Ishikawa (cell line): ENCODE results near the gene IL1RL2.

Experiments used
- CEBPB ChIP-seq: IDR thresholded peaks from 2 replicates; pipeline ENCODE4 v1.6.1; 2012
- CREB1 ChIP-seq: IDR thresholded peaks from 2 replicates; pipeline ENCODE4 v1.6.1; 2012; ENCODE audit warnings: low read depth
- EGR1 ChIP-seq: IDR thresholded peaks from 2 replicates; pipeline ENCODE4 v1.6.1; 2012
- EP300 ChIP-seq: IDR thresholded peaks from 2 replicates; pipeline ENCODE4 v1.6.1; 2012; ENCODE audit warnings: borderline replicate concordance
- FOXM1 ChIP-seq: IDR thresholded peaks from 2 replicates; pipeline ENCODE4 v1.6.1; 2012; ENCODE audit warnings: low read depth, borderline replicate concordance
- NFIC ChIP-seq: IDR thresholded peaks from 2 replicates; pipeline ENCODE4 v1.6.1; 2012
- RAD21 ChIP-seq: IDR thresholded peaks from 2 replicates; pipeline ENCODE4 v1.6.1; 2012; ENCODE audit warnings: low read depth
- TAF1 ChIP-seq: IDR thresholded peaks from 2 replicates; pipeline ENCODE4 v1.6.1; 2012; ENCODE audit warnings: low read depth, mild to moderate bottlenecking
- TCF12 ChIP-seq: IDR thresholded peaks from 2 replicates; pipeline ENCODE4 v1.6.1; 2012; ENCODE audit warnings: low read depth
- TEAD4 ChIP-seq: IDR thresholded peaks from 2 replicates; pipeline ENCODE4 v1.6.1; 2012
- YY1 ChIP-seq: IDR thresholded peaks from 2 replicates; pipeline ENCODE4 v1.6.1; 2012; ENCODE audit warnings: low read depth
- ZBTB7A ChIP-seq: IDR thresholded peaks from 2 replicates; pipeline ENCODE4 v1.6.1; 2012; ENCODE audit warnings: low read depth
- TF ChIP-seq, protein P1 (sequence below): IDR thresholded peaks from 2 replicates; pipeline ENCODE4 v1.6.1; 2012
- TF ChIP-seq, protein P2 (sequence below): IDR thresholded peaks from 2 replicates; pipeline ENCODE4 v1.6.1; 2012
- TF ChIP-seq, protein P3 (sequence below): IDR thresholded peaks from 2 replicates; pipeline ENCODE4 v1.6.1; 2012; ENCODE audit warnings: low read depth, mild to moderate bottlenecking

IL1RL2 gene

DNA sequence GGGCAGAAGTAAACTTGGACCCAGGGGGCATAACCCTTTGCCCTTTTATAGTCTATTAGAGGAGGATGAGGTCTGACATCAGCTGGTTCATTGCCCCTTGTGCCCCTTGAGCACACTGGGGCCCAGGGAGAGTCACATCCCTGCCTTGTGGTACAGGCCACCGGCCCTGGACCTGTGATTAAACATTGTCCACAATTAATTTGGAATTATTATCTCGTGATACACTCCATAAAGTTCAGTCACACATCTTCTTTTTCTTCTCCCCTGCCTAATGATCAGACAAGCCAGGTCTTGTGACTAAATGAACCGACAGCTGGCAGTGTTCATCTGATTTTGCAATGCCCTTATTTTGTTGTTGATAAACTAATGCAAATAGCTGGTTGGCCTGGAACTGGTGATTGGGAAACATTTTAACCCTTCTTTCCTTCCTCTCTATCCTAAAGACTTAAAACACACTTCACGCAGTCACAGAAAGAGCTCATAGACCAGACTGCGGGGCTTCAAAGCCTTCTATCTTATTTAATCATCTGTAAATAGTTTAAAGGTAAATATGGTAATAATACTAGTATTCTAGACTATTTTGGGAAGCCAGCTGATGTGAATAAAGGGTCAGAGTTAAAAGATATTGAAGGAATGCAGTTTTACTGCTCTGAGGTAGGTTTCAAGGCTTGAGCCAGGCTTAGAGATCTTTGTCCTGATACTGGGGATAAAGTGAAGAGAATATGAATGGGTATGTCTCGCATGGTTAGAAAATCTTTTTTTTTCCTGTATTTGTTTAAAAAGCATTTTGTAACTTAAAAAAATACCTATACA is 30.9 kb upstream of the IL1RL2 start:
- TF ChIP-seq EGR1 (no peak), ZBTB7A (no peak), FOXM1 (no peak), YY1 (no peak), TAF1 (no peak), CEBPB (no peak), EP300 (no peak), RAD21 (no peak), NFIC (no peak), TEAD4 (no peak), CREB1 (no peak), TCF12 (no peak)
- TF ChIP-seq, protein P1, sequence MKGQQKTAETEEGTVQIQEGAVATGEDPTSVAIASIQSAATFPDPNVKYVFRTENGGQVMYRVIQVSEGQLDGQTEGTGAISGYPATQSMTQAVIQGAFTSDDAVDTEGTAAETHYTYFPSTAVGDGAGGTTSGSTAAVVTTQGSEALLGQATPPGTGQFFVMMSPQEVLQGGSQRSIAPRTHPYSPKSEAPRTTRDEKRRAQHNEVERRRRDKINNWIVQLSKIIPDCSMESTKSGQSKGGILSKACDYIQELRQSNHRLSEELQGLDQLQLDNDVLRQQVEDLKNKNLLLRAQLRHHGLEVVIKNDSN, result no peak
- TF ChIP-seq, protein P2, sequence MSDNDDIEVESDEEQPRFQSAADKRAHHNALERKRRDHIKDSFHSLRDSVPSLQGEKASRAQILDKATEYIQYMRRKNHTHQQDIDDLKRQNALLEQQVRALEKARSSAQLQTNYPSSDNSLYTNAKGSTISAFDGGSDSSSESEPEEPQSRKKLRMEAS, result no peak
- TF ChIP-seq, protein P3, sequence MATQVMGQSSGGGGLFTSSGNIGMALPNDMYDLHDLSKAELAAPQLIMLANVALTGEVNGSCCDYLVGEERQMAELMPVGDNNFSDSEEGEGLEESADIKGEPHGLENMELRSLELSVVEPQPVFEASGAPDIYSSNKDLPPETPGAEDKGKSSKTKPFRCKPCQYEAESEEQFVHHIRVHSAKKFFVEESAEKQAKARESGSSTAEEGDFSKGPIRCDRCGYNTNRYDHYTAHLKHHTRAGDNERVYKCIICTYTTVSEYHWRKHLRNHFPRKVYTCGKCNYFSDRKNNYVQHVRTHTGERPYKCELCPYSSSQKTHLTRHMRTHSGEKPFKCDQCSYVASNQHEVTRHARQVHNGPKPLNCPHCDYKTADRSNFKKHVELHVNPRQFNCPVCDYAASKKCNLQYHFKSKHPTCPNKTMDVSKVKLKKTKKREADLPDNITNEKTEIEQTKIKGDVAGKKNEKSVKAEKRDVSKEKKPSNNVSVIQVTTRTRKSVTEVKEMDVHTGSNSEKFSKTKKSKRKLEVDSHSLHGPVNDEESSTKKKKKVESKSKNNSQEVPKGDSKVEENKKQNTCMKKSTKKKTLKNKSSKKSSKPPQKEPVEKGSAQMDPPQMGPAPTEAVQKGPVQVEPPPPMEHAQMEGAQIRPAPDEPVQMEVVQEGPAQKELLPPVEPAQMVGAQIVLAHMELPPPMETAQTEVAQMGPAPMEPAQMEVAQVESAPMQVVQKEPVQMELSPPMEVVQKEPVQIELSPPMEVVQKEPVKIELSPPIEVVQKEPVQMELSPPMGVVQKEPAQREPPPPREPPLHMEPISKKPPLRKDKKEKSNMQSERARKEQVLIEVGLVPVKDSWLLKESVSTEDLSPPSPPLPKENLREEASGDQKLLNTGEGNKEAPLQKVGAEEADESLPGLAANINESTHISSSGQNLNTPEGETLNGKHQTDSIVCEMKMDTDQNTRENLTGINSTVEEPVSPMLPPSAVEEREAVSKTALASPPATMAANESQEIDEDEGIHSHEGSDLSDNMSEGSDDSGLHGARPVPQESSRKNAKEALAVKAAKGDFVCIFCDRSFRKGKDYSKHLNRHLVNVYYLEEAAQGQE, result no peak

DNA sequence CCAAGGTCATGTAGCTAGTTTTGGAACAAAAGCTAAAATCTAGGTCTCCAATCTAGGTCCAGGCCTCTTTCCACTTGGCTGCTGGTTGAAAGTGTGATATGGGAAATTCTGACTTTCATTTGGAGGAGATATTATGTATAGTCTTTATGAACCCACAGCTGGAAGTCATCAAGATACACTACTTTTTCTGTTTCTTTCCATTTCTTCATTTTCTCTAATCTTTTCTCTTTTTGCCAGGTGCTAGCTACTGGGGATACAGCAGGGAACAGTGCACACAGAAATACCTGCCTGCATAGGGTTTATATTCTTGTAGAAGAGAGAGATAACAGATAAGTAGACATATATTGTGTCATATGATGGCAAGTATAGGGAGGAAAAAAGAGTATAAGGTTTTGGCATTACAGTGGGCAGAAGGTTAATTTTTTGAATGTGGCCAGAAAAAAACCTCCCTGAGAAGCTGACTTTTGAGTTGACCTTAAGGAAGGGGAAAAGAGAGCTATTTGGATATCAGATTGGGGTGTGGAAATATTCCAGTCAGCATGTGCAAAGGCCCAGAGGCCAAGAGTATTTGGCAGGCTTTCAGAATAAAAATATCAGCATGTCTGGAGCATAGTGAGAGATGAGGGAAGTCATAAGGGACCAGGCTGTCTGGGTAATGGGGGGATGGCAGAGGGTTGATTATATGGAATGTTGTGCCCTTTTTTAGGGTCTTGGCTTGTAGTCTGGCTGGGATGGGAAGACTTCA is 28.6 kb upstream of the IL1RL2 start:
- TF ChIP-seq, protein P1, result no peak
- TF ChIP-seq NFIC (no peak), TEAD4 (no peak), TAF1 (no peak), FOXM1 (no peak), RAD21 (no peak), EP300 (no peak), TCF12 (no peak), YY1 (no peak), EGR1 (no peak), CREB1 (no peak), ZBTB7A (no peak)
- TF ChIP-seq, protein P2, result no peak
- TF ChIP-seq, protein P3, result no peak

DNA sequence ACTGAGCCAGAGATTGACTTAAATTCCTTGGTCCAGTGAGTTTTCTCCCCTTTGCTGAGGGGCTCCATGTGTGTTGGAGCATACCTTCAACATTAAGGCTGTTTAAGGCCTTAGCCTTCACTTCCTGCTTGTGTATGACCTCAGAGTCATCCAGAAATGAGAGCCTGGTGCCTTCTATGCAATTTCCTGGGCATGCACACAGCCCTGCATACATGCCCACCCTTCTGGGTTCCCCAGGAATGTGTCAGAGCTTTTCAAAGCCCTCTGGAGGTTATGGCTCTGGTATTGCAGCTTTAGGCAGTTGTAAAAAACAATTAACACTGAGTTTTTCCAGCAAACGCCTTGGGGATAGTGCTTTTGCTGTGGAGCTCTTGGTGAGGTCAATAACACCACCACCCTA is 27.5 kb upstream of the IL1RL2 start:
- no peak for TF ChIP-seq ZBTB7A
- no peak for TF ChIP-seq EP300
- TF ChIP-seq, protein P3, result no peak
- TF ChIP-seq TAF1, result no peak
- no peak for TF ChIP-seq CEBPB
- TF ChIP-seq, protein P1, result no peak
- no peak for TF ChIP-seq FOXM1
- no peak for TF ChIP-seq YY1
- no peak for TF ChIP-seq TCF12
- no peak for TF ChIP-seq NFIC
- TF ChIP-seq CREB1, result no peak
- no peak for TF ChIP-seq RAD21
- TF ChIP-seq, protein P2, result no peak
- no peak for TF ChIP-seq TEAD4
- TF ChIP-seq EGR1, result no peak
